Activated CD8-positive, alpha-beta memory T cell treated with anti-CD3 and anti-CD28 coated beads, Interleukin-2, amount 50 U/mL, for 4 hours (primary cell): ENCODE data around the gene ADIRF.
"Not testable (repeated sequence)": the region's sequence is repeated elsewhere in the genome, so short reads cannot be mapped to it uniquely, and the experiment has no call there.

ENCODE experiments used
- DNase-seq: peaks from one replicate; pipeline ENCODE4 v3.0.0-alpha.2; 2020

Gene ADIRF

GRCh38 chr10:86968271-86968993 lies at the start of gene ADIRF:
TSS of gene ADIRF (plus strand) at chr10:86968482. CDS start at chr10:86968545, 63 bp downstream.
- no peak for DNase-seq

- no peak for DNase-seq
These were observed 45.7 kb upstream of the ADIRF start for GRCh38 chr10:86922553-86922961.

GRCh38 chr10:86929468-86930380 lies 38.6 kb upstream of the ADIRF start:
- DNase-seq = no peak

GRCh38 chr10:86931872-86932271 lies 36.4 kb upstream of the ADIRF start:
- no peak for DNase-seq

GRCh38 chr10:86932674-86933073 lies 35.6 kb upstream of the ADIRF start:
- DNase-seq = no peak

GRCh38 chr10:86934162-86934711 lies 34.0 kb upstream of the ADIRF start:
- not testable (repeated sequence) for DNase-seq

GRCh38 chr10:86936661-86937501 lies 31.4 kb upstream of the ADIRF start:
- DNase-seq = no peak

GRCh38 chr10:86937502-86938154 lies 30.7 kb upstream of the ADIRF start:
- no peak for DNase-seq

GRCh38 chr10:86938260-86938659 lies 30.0 kb upstream of the ADIRF start:
- no peak for DNase-seq

- DNase-seq = not testable (repeated sequence)
These were observed 28.2 kb upstream of the ADIRF start for GRCh38 chr10:86940076-86940475.

- no peak for DNase-seq
These were observed 27.6 kb upstream of the ADIRF start for GRCh38 chr10:86940677-86941076.

- no peak for DNase-seq
These were observed 26.9 kb upstream of the ADIRF start for GRCh38 chr10:86941426-86941825.

- no peak for DNase-seq
These were observed 26.3 kb upstream of the ADIRF start for GRCh38 chr10:86941991-86942421.

GRCh38 chr10:86942441-86943315 lies 25.6 kb upstream of the ADIRF start:
- DNase-seq = no peak

- no peak for DNase-seq
These were observed 24.8 kb upstream of the ADIRF start for GRCh38 chr10:86943316-86944030.

GRCh38 chr10:86944031-86944419 lies 24.3 kb upstream of the ADIRF start:
- DNase-seq = no peak

- no peak for DNase-seq
These were observed 23.8 kb upstream of the ADIRF start for GRCh38 chr10:86944471-86944870.

- no peak for DNase-seq
These were observed 23.4 kb upstream of the ADIRF start for GRCh38 chr10:86944907-86945306.

GRCh38 chr10:86945361-86946212 lies 22.7 kb upstream of the ADIRF start:
- no peak for DNase-seq
